ENCODE measurements around the gene TMEM17. TPM values are rescaled to one million over a fixed set of nuclear protein-coding genes. Genes with fewer than 3 reads are reported as not detected.

The TMEM17 gene, protein sequence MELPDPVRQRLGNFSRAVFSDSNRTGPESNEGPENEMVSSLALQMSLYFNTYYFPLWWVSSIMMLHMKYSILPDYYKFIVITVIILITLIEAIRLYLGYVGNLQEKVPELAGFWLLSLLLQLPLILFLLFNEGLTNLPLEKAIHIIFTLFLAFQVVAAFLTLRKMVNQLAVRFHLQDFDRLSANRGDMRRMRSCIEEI
- 1 to 10 TPM in 3 of 4 donors, under 1 TPM in 1; 0.22 to 3.4 (median 2.0) TPM for total RNA-seq

DNA sequence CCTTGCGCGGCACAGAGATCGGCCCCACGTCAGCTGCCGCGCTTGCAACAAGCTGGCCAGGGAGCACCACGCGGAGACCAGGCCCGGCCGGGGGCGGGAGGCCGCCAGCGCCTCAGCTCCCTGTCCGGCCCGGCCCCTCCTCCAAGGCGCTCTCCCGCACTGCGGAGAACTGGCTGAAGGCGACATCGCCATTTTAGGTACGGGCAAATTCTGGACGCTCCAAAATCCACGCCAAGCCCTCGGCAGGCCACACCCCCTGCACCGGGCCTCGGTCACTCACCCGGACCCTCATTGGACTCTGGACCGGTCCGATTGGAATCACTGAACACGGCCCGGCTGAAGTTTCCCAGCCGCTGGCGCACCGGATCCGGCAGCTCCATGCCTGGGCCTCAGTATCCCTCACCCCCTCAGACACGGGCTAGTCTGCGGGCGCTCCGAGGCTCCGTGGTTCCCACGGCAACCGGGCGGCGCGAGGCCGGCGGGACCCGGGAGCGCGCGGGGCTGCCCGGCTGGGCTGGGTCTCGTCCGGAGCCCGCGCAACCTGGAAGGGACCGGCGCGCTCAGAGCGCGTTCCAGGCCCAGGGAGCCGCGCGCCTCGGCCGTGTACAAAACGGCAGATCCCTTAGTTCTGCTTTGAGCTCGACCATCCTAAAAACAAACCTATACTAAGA is at the start of gene TMEM17:
TMEM17 (minus strand) TSS at position 446 of the 671 bp plus-strand sequence; CDS start at position 380, 66 bp downstream.
- no peaks in the 10 kb centered on the region for H3K9me3 ChIP-seq
- ATAC-seq, result peak; percentile 97
- no peaks in the 10 kb centered on the region for H3K27me3 ChIP-seq
- H3K36me3 ChIP-seq, result peaks cover 0 to 4% of the 10 kb centered on the region in 2 donors
- H3K4me3 ChIP-seq, result peak within 1 kb of the TSS; percentile 54 to 63
- H3K4me1 ChIP-seq, result peaks cover 0 to 20% (median 3%) of the 10 kb centered on the region in 3 donors
- WGBS, 2 donors (ENCODE audit: low coverage in 1 of 2), result 1% methylated on average over 18 of the region's 68 CpGs; no CpG with 5 or more reads in 1 of the 2 donors
- H3K27ac ChIP-seq, result peak within 1 kb of the TSS; percentile 75 to 96 (median 92)
- TF ChIP-seq POLR2AphosphoS5 (IDR thresholded peaks at IDR 0.05) (peak; percentile 80), POLR2A (IDR thresholded peaks at IDR 0.05) (peak; percentile 29 to 51), EP300 (IDR thresholded peaks at IDR 0.05) (no peak)
- TF ChIP-seq, protein P1, sequence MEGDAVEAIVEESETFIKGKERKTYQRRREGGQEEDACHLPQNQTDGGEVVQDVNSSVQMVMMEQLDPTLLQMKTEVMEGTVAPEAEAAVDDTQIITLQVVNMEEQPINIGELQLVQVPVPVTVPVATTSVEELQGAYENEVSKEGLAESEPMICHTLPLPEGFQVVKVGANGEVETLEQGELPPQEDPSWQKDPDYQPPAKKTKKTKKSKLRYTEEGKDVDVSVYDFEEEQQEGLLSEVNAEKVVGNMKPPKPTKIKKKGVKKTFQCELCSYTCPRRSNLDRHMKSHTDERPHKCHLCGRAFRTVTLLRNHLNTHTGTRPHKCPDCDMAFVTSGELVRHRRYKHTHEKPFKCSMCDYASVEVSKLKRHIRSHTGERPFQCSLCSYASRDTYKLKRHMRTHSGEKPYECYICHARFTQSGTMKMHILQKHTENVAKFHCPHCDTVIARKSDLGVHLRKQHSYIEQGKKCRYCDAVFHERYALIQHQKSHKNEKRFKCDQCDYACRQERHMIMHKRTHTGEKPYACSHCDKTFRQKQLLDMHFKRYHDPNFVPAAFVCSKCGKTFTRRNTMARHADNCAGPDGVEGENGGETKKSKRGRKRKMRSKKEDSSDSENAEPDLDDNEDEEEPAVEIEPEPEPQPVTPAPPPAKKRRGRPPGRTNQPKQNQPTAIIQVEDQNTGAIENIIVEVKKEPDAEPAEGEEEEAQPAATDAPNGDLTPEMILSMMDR (IDR thresholded peaks at IDR 0.05), result peak in 1 of 4 experiments; percentile 3

DNA sequence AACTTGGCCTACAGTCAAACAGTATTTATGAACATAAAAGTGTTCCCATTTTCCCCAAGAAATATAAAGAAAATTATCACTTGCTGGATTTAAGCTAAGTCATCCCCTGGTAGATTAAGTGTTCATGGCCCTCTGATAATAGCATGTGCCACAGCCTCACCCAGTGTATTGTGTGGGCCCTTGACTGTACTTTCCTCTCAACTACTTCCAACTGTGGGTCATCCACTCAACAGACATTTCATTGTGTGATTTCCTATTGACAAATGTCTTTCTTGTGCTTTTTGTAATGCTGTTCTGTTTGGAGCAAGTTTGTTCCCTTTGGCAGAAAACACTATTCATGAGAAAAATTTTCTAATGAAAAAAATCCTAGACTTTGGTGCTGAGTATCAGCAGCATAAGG is 48.4 kb upstream of the TMEM17 start:
- TF ChIP-seq POLR2AphosphoS5 (IDR thresholded peaks at IDR 0.05) (no peak), EP300 (IDR thresholded peaks at IDR 0.05) (no peak), POLR2A (IDR thresholded peaks at IDR 0.05) (no peak)
- TF ChIP-seq, protein P1 (IDR thresholded peaks at IDR 0.05), result no peak
- Histone ChIP-seq H3K27ac (no peak overlapping the region), H3K4me1 (peaks cover 5 to 11% (median 6%) of the 10 kb centered on the region in 3 donors), H3K9me3 (no peaks in the 10 kb centered on the region), H3K27me3 (no peaks in the 10 kb centered on the region), H3K36me3 (no peaks in the 10 kb centered on the region), H3K4me3 (no peak overlapping the region)
- ATAC-seq, result no peak

DNA sequence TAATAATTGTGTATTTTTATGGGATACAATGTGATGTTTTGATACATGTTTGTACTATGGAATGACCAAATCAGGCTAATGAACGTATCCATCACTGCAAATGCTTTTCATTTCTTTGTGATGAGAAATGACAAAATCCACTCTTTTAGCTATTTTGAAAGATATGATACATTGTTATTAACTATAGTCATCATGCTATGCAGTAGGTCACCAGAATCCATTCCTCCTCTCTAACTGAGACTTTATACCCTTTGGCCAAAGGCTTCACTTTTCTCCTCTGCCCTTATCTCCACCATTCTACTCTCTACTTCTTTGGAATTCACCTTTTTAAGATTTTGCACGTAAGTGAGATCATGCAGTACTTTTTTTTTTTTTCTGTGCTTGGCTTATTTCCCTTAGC is 44.5 kb upstream of the TMEM17 start:
- 92 to 97% methylated on average over 2 of the region's 2 CpGs for WGBS, 2 donors (ENCODE audit: low coverage in 1 of 2)
- no peaks in the 10 kb centered on the region for H3K9me3 ChIP-seq

DNA sequence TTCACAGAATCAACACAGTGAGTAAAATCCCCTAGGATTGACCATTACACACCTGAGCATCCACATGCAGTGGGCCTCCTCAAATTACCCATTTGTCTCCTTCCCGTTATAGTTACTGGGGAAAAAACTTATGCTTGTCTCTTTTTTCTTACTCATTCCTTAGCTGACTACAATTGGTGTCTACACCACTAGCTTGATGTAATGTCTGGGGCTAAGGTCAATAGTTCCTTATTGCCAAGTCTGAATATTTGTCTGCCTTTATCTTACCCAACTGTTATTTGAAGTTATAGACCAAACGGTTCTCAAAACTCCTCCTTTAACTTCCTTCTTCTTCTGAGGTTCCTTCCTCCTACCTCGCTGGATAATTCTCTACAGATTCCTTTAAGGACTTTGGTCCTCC is 41.9 kb upstream of the TMEM17 start:
- WGBS, 2 donors (ENCODE audit: low coverage in 1 of 2), result 64 to 72% methylated on average over 3 of the region's 3 CpGs
- H3K4me1 ChIP-seq, result no peaks in the 10 kb centered on the region
- TF ChIP-seq POLR2AphosphoS5 (IDR thresholded peaks at IDR 0.05), result no peak
- TF ChIP-seq EP300 (IDR thresholded peaks at IDR 0.05), result no peak
- TF ChIP-seq, protein P1 (IDR thresholded peaks at IDR 0.05), result no peak
- no peak overlapping the region for H3K4me3 ChIP-seq
- H3K27me3 ChIP-seq, result no peaks in the 10 kb centered on the region
- no peaks in the 10 kb centered on the region for H3K9me3 ChIP-seq
- H3K27ac ChIP-seq, result no peak overlapping the region
- ATAC-seq, result no peak
- no peaks in the 10 kb centered on the region for H3K36me3 ChIP-seq

More for the DNA sequence above, 44.5 kb upstream of the TMEM17 start:
- H3K27me3 ChIP-seq, result no peaks in the 10 kb centered on the region
- no peak overlapping the region for H3K27ac ChIP-seq
- no peaks in the 10 kb centered on the region for H3K4me1 ChIP-seq
- no peak overlapping the region for H3K4me3 ChIP-seq
- no peak for ATAC-seq
- no peak for TF ChIP-seq EP300 (IDR thresholded peaks at IDR 0.05)
- TF ChIP-seq POLR2A (IDR thresholded peaks at IDR 0.05), result no peak
- no peaks in the 10 kb centered on the region for H3K36me3 ChIP-seq

DNA sequence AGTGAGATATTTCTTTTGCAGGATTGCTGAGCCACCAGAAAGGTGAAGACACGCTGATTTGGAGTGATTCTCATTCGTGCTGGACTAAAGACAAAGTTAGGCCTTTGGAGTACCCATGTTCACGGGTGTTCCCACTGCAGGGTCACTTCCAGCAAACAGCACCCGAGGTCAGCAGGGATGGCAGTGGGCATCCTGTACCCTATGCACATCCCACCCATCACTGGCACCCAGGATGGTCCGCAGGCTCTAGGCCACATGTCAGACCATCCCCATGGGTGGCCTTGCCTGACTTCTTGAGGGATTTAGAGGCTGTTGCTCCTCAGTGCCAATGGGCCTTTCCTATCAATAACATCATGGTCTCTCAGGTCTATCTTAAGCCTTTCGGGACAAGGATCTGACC is 39.3 kb upstream of the TMEM17 start:
- ATAC-seq, result no peak
- peaks cover 0 to 13% (median 0%) of the 10 kb centered on the region in 3 donors for H3K4me1 ChIP-seq
- no peaks in the 10 kb centered on the region for H3K27me3 ChIP-seq
- TF ChIP-seq POLR2A (IDR thresholded peaks at IDR 0.05) (no peak), POLR2AphosphoS5 (IDR thresholded peaks at IDR 0.05) (no peak), EP300 (IDR thresholded peaks at IDR 0.05) (no peak)
- TF ChIP-seq, protein P1 (IDR thresholded peaks at IDR 0.05), result no peak
- H3K27ac ChIP-seq, result no peak overlapping the region
- H3K4me3 ChIP-seq, result no peak overlapping the region
- no peaks in the 10 kb centered on the region for H3K9me3 ChIP-seq
- no peaks in the 10 kb centered on the region for H3K36me3 ChIP-seq
- 86% methylated on average over 5 of the region's 6 CpGs; no CpG with 5 or more reads in 1 of the 2 donors for WGBS, 2 donors (ENCODE audit: low coverage in 1 of 2)

Data from gastroesophageal sphincter (tissue), 4 donors.